Mammary epithelial cell (primary cell): ENCODE measurements around the gene RCSD1.

ENCODE experiments used
- EZH2 ChIP-seq: IDR thresholded peaks from 2 replicates; pipeline ENCODE4 v1.6.1; 2012; ENCODE audit warnings: low read length, inconsistent platforms, borderline replicate concordance
- TF ChIP-seq, protein P1 (sequence below), 2 donors: IDR thresholded peaks in 1 of 2; conservative IDR thresholded peaks in 1 of 2; 2 replicates each; pipeline ENCODE4 v1.5.1; 2011 to 2012; ENCODE audit warnings: inconsistent platforms in 2 of 2, low read length in 2 of 2, mild to moderate bottlenecking in 2 of 2, control low read depth in 1 of 2, low read depth in 1 of 2; ENCODE audit not compliant: insufficient read depth in 1 of 2; ENCODE audit errors: extremely low read depth in 1 of 2

DNA sequence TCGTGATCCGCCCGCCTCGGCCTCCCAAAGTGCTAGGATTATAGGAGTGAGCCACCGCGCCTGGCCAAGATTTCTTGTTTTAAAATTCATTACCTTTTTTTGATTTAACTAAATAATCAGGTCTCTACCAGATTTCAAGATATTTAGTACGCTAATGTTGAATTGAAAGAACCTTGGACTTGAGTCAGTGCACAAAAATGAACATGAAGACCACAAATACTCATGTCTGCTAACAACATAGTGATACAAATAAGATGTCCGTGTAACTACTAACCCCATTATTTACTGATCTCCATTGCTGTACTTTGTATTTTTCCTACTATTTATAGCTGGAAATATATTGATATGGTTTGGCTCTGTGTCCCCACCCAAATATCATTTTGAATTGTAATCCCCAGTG, 108.1 kb downstream of the RCSD1 start:
- TF ChIP-seq, protein P1, sequence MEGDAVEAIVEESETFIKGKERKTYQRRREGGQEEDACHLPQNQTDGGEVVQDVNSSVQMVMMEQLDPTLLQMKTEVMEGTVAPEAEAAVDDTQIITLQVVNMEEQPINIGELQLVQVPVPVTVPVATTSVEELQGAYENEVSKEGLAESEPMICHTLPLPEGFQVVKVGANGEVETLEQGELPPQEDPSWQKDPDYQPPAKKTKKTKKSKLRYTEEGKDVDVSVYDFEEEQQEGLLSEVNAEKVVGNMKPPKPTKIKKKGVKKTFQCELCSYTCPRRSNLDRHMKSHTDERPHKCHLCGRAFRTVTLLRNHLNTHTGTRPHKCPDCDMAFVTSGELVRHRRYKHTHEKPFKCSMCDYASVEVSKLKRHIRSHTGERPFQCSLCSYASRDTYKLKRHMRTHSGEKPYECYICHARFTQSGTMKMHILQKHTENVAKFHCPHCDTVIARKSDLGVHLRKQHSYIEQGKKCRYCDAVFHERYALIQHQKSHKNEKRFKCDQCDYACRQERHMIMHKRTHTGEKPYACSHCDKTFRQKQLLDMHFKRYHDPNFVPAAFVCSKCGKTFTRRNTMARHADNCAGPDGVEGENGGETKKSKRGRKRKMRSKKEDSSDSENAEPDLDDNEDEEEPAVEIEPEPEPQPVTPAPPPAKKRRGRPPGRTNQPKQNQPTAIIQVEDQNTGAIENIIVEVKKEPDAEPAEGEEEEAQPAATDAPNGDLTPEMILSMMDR (conservative IDR thresholded peaks at IDR 0.05 in 1 of 2, IDR thresholded peaks at IDR 0.05 in 1 of 2; ENCODE audit: extremely low read depth in 1 of 2, insufficient read depth in 1 of 2, low read depth in 1 of 2, low read length in 2 of 2), result no peak
- no peak for TF ChIP-seq EZH2
